GM23248 (cell line): Measurements from ENCODE around the gene CEACAM18. TPM values are rescaled to one million over a fixed set of nuclear protein-coding genes. Genes with fewer than 3 reads are reported as not detected.
A peak's percentile ranks its signal among the peaks of the same experiment; 100 is the strongest.

Experiments
- DNase-seq: peaks from one replicate; pipeline ENCODE4 v3.0.0-alpha.2; 2015
- H2AFZ ChIP-seq: fragments of 200-600 bp; sonication (generic); 2 replicates; pipeline ENCODE4 v1.6.1; 2016; ENCODE audit warnings: antibody characterized with exemption
- H3F3A ChIP-seq: fragments of 200-600 bp; sonication (generic); 2 replicates; pipeline ENCODE4 v1.6.1; 2016; ENCODE audit warnings: mild to moderate bottlenecking, antibody characterized with exemption, mixed run types; ENCODE audit not compliant: insufficient read depth
- H3K27ac ChIP-seq: fragments of 200-600 bp; sonication (generic); 2 replicates; pipeline ENCODE4 v1.5.1; 2016; ENCODE audit warnings: mild to moderate bottlenecking
- H3K27me3 ChIP-seq: fragments of 200-600 bp; sonication (generic); replicated peaks from 2 replicates; pipeline ENCODE4 v1.6.1; 2016; ENCODE audit warnings: mild to moderate bottlenecking; ENCODE audit not compliant: insufficient read depth
- H3K36me3 ChIP-seq: fragments of 200-600 bp; sonication (generic); 2 replicates; pipeline ENCODE4 v1.6.1; 2016; ENCODE audit warnings: low read depth, mild to moderate bottlenecking
- H3K4me1 ChIP-seq: fragments of 200-600 bp; sonication (generic); 2 replicates; pipeline ENCODE4 v1.6.1; 2016; ENCODE audit warnings: mild to moderate bottlenecking; ENCODE audit not compliant: insufficient read depth
- H3K4me2 ChIP-seq: fragments of 200-600 bp; sonication (generic); one replicate; pipeline ENCODE4 v1.6.1; 2016; ENCODE audit warnings: mild to moderate bottlenecking; ENCODE audit not compliant: unreplicated experiment
- H3K4me3 ChIP-seq: fragments of 200-600 bp; sonication (generic); 2 replicates; pipeline ENCODE4 v1.5.1; 2016; ENCODE audit warnings: mild to moderate bottlenecking
- H3K79me2 ChIP-seq: fragments of 200-600 bp; sonication (generic); 2 replicates; pipeline ENCODE4 v1.6.1; 2016; ENCODE audit warnings: mild to moderate bottlenecking; ENCODE audit not compliant: insufficient read depth
- H3K9ac ChIP-seq: fragments of 200-600 bp; sonication (generic); 2 replicates; pipeline ENCODE4 v1.6.1; 2016; ENCODE audit warnings: mild to moderate bottlenecking
- H3K9me2 ChIP-seq: fragments of 200-600 bp; sonication (generic); 2 replicates; pipeline ENCODE4 v1.6.1; 2016; ENCODE audit warnings: mixed run types, mild to moderate bottlenecking, moderate library complexity; ENCODE audit not compliant: insufficient read depth
- H3K9me3 ChIP-seq: fragments of 200-600 bp; sonication (generic); one replicate; pipeline ENCODE4 v1.6.1; 2017; ENCODE audit warnings: low read depth
- H4K20me1 ChIP-seq: fragments of 200-600 bp; sonication (generic); 2 replicates; pipeline ENCODE4 v1.6.0; 2016; ENCODE audit not compliant: insufficient read depth
- EZH2 ChIP-seq: fragments of 200-600 bp; sonication (generic); IDR thresholded peaks from 2 replicates; pipeline ENCODE4 v1.6.1; 2018; ENCODE audit warnings: antibody characterized with exemption, mild to moderate bottlenecking; ENCODE audit not compliant: insufficient read depth, poor library complexity, severe bottlenecking
- EZH2phosphoT487 ChIP-seq: fragments of 200-600 bp; sonication (generic); IDR thresholded peaks from 2 replicates; pipeline ENCODE4 v1.6.1; 2018; ENCODE audit warnings: antibody characterized with exemption, moderate library complexity, mild to moderate bottlenecking, low read depth; ENCODE audit not compliant: insufficient read depth
- WGBS, 2 experiments: methylation state at CpG; one replicate each; pipeline ENCODE4 v1.1.6; 2015 to 2017; ENCODE audit warnings: low lambda C conversion rate in 2 of 2, low coverage in 1 of 2; ENCODE audit errors: missing lambda C conversion rate in 2 of 2; 5-methylcytosine and 5-hydroxymethylcytosine counted together
- in situ Hi-C: fragments of 300-500 bp; cut with MboI; formaldehyde crosslinking; loops from 2 replicates; pipeline ENCODE4 v1.15.0; 2020
- polyA plus RNA-seq: library from polyadenylated mRNA; unstranded; fragments of >200 nt; fragmentation: Nextera tagmentation; extraction: Ambion mirVana; gene quantifications from 2 replicates; pipeline ENCODE4 v1.2.1, GENCODE V29; 2016
- total RNA-seq: library from RNA; depleted of rRNA; stranded (reverse); fragments of >200 nt; shearing (Covaris generic); gene quantifications from 2 replicates; pipeline ENCODE4 v1.2.3, GENCODE V29; 2014

CEACAM18 gene
- total and polyA plus RNA-seq, 2 experiments from 2014 or later: not detected

DNA sequence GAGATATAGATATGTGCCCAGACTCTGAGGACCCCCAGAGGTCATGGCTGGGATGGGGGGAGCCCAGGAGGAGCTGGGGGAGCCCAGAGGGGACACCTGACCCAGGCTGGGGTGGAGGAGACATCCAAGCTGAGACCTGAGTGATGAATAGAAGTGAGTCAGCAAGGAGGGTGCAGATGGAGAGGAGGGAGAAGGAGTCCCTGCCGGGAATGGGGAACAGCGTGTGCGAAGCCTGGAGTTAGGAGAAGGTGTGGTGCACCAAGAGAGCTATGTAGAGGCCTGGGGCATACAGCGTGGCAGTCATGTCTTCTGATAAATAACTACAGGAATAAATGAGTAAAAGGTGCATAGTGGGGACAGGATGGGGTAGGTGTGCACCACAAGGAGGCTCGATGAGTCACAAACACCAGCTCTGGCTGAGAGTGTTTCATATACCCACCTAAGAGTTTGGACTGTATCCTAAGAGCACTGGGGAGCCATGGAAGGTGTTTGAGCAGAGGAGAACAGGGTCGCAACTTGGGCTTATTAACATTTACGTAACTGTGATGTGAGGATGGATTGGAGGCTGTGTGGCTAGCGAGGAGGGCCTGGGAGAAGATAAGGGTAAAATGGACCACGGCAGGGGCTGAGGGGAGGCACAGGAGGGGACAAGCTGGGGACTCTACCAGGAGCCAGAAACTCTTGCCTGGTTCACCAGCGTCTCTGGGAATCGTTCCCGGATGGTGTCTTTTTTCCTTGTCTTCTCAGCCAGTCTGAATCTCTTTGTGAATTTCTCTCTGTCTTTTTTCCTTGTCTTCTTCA, 1.4 kb downstream of the CEACAM18 start:
- no peak for DNase-seq
- TF ChIP-seq EZH2 (no peak), EZH2phosphoT487 (no peak)
- H3F3A ChIP-seq: no peaks in the 10 kb centered on the region

DNA sequence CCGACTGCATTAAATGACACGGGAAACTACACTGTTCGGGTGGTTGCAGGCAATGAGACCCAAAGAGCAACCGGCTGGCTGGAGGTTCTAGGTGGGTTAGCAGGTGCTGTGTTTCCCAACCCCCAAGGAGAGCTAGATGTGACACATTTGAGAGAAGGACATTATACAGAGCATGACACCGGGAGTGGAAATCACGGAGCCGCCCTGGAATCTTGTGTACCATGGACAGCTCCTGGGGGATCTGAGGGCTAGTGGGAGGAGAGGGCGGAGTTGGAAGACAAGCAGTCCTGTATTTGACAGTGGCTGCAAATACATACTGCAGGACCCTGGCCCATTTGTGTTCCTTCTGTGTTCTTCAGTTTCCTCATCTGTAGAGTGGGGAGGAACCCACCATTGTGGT, 2.3 kb downstream of the CEACAM18 start:
- H3K4me1 ChIP-seq: no peaks in the 10 kb centered on the region
- no peaks in the 10 kb centered on the region for H4K20me1 ChIP-seq
- H3K79me2 ChIP-seq: no peaks in the 10 kb centered on the region
- H3K9me3 ChIP-seq: no peaks in the 10 kb centered on the region
- H3K4me2 ChIP-seq: no peak overlapping the region
- no peaks in the 10 kb centered on the region for H3K9me2 ChIP-seq
- no peak for TF ChIP-seq EZH2
- TF ChIP-seq EZH2phosphoT487: no peak
- H2AFZ ChIP-seq: no peak overlapping the region
- 36 to 40% methylated on average over 8 of the region's 8 CpGs for WGBS, 2 experiments
- no peak overlapping the region for H3K27ac ChIP-seq
- no peak overlapping the region for H3K9ac ChIP-seq
- H3K36me3 ChIP-seq: no peaks in the 10 kb centered on the region
- H3K27me3 ChIP-seq: no peaks in the 10 kb centered on the region
- no peaks in the 10 kb centered on the region for H3F3A ChIP-seq
- H3K4me3 ChIP-seq: no peak overlapping the region
- peak; percentile 33 for DNase-seq
- in situ Hi-C loops: no loop called here

More for the DNA sequence above, 1.4 kb downstream of the CEACAM18 start:
- no peak overlapping the region for H3K4me3 ChIP-seq
- WGBS, 2 experiments: 57 to 63% methylated on average over 12 of the region's 12 CpGs
- H3K27ac ChIP-seq: no peak overlapping the region
- no peaks in the 10 kb centered on the region for H3K9me2 ChIP-seq
- no peaks in the 10 kb centered on the region for H3K79me2 ChIP-seq
- no peak overlapping the region for H3K4me2 ChIP-seq
- H4K20me1 ChIP-seq: no peaks in the 10 kb centered on the region
- H3K9me3 ChIP-seq: no peaks in the 10 kb centered on the region
- no peaks in the 10 kb centered on the region for H3K27me3 ChIP-seq
- no peaks in the 10 kb centered on the region for H3K36me3 ChIP-seq
- in situ Hi-C loops: no loop called here
- no peak overlapping the region for H2AFZ ChIP-seq
- H3K4me1 ChIP-seq: no peaks in the 10 kb centered on the region
- no peak overlapping the region for H3K9ac ChIP-seq

GRCh38 chr19:51485960-51486660, 7.8 kb downstream of the CEACAM18 start:
- Histone ChIP-seq H3K36me3 (no peaks in the 10 kb centered on the region), H4K20me1 (no peaks in the 10 kb centered on the region), H3K4me1 (no peaks in the 10 kb centered on the region), H2AFZ (no peak overlapping the region), H3K9me3 (no peaks in the 10 kb centered on the region), H3K27me3 (no peaks in the 10 kb centered on the region), H3K4me3 (no peak overlapping the region), H3K4me2 (no peak overlapping the region), H3K27ac (no peak overlapping the region), H3K9me2 (no peaks in the 10 kb centered on the region), H3K79me2 (no peaks in the 10 kb centered on the region), H3K9ac (no peak overlapping the region), H3F3A (no peaks in the 10 kb centered on the region)
- TF ChIP-seq EZH2phosphoT487 (no peak), EZH2 (no peak)
- DNase-seq: no peak
- in situ Hi-C loops: no loop called here
- WGBS, 2 experiments: 33 to 34% methylated on average over 5 of the region's 5 CpGs

- no peaks in the 10 kb centered on the region for H3K36me3 ChIP-seq
- H3F3A ChIP-seq: no peaks in the 10 kb centered on the region
- no peak for DNase-seq
- no peak overlapping the region for H2AFZ ChIP-seq
- no peaks in the 10 kb centered on the region for H3K9me3 ChIP-seq
- in situ Hi-C loops: no loop called here
- no peaks in the 10 kb centered on the region for H4K20me1 ChIP-seq
- no peak overlapping the region for H3K27ac ChIP-seq
- WGBS, 2 experiments: 29 to 35% methylated on average over 3 of the region's 3 CpGs
- H3K4me2 ChIP-seq: no peak overlapping the region
- H3K4me3 ChIP-seq: no peak overlapping the region
- H3K9ac ChIP-seq: no peak overlapping the region
- H3K79me2 ChIP-seq: no peaks in the 10 kb centered on the region
- no peaks in the 10 kb centered on the region for H3K4me1 ChIP-seq
- TF ChIP-seq EZH2phosphoT487 (no peak), EZH2 (no peak)
- H3K27me3 ChIP-seq: no peaks in the 10 kb centered on the region
- H3K9me2 ChIP-seq: no peaks in the 10 kb centered on the region
Observed at GRCh38 chr19:51488491-51488890, 10.2 kb downstream of the CEACAM18 start.
